Bronchial epithelial cell (primary cell): Measurements from ENCODE around the gene TEKT5. TPM values are rescaled to one million over a fixed set of nuclear protein-coding genes. Genes with fewer than 3 reads are reported as not detected.

Experiments used
- DNase-seq: peaks from one replicate; pipeline ENCODE4 v3.0.0-alpha.2; 2010; ENCODE audit warnings: low read depth
- FAIRE-seq: peaks from 2 replicates; lab custom pipeline; 2011; peaks lifted over from hg19 to GRCh38; lab: Jason Lieb, UNC
- H3K27me3 ChIP-seq: 2 replicates; pipeline ENCODE4 v1.5.1; 2011; ENCODE audit warnings: low read length; ENCODE audit not compliant: control insufficient read depth, insufficient read depth
- H3K36me3 ChIP-seq: 2 replicates; pipeline ENCODE4 v1.5.1; 2011; ENCODE audit warnings: low read length; ENCODE audit not compliant: control insufficient read depth, insufficient read depth
- H3K4me3 ChIP-seq: 2 replicates; pipeline ENCODE4 v1.5.1; 2011; ENCODE audit warnings: mild to moderate bottlenecking, low read depth, low read length, control low read depth
- total RNA-seq: library from RNA; depleted of rRNA; stranded (reverse); fragments of >200 nt; gene quantifications from 2 replicates; pipeline ENCODE4 v1.2.1, GENCODE V29; 2014
- TF ChIP-seq, protein P1 (sequence below): IDR thresholded peaks from 2 replicates; pipeline ENCODE4 v1.5.1; 2011; ENCODE audit warnings: mild to moderate bottlenecking, moderate library complexity, low read length, control low read depth, inconsistent platforms; ENCODE audit not compliant: insufficient read depth, severe bottlenecking

TEKT5 gene
- total RNA-seq, 1 donor from 2014 or later, result 0.53 TPM

DNA sequence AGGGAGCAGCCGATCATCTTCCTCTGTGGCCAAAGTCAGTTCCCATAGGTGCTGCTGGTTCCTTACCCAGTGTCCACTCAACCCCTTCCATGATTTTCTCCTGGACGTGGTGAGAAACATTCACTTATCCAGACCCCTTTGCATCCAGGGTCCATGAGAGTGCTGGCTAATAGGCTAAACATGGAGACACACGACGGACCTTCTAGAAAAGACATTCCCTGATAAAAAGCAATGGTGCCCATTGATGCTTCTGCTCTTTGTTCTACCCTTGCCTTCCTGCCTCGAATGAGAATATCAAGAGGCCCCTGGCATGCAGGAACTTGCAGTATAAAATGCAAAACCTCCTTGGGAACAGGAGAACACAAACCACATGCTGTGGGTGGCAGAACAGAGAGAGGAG lies 2.3 kb downstream of the TEKT5 start:
- no peaks in the 10 kb centered on the region for H3K36me3 ChIP-seq
- H3K27me3 ChIP-seq, result no peaks in the 10 kb centered on the region
- DNase-seq, result peak; percentile 8
- no peak for FAIRE-seq
- TF ChIP-seq, protein P1, sequence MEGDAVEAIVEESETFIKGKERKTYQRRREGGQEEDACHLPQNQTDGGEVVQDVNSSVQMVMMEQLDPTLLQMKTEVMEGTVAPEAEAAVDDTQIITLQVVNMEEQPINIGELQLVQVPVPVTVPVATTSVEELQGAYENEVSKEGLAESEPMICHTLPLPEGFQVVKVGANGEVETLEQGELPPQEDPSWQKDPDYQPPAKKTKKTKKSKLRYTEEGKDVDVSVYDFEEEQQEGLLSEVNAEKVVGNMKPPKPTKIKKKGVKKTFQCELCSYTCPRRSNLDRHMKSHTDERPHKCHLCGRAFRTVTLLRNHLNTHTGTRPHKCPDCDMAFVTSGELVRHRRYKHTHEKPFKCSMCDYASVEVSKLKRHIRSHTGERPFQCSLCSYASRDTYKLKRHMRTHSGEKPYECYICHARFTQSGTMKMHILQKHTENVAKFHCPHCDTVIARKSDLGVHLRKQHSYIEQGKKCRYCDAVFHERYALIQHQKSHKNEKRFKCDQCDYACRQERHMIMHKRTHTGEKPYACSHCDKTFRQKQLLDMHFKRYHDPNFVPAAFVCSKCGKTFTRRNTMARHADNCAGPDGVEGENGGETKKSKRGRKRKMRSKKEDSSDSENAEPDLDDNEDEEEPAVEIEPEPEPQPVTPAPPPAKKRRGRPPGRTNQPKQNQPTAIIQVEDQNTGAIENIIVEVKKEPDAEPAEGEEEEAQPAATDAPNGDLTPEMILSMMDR, result no peak
- H3K4me3 ChIP-seq, result no peak overlapping the region

DNA sequence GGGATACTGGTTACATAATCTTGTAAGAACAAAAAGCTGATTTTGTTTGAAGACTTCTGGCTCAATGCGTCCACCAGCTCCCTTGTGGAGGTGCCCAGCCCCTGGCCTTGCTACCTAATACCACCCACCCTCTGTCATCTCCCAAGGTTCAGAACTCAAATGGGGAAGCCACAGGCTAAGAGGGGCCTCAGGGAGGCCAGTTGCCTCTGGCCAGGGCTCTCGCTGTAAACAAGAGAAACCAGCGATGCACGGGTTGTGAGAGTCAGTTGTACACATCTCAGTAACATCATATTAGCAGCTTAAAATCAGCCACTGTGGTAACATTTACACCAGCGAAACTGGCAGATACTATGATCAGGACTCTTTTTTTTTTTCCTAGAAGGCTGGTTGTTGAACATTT lies 6.0 kb downstream of the TEKT5 start:
- no peaks in the 10 kb centered on the region for H3K27me3 ChIP-seq
- DNase-seq (no peak), FAIRE-seq (no peak)
- H3K36me3 ChIP-seq, result no peaks in the 10 kb centered on the region
- TF ChIP-seq, protein P1, result no peak
- H3K4me3 ChIP-seq, result no peak overlapping the region

DNA sequence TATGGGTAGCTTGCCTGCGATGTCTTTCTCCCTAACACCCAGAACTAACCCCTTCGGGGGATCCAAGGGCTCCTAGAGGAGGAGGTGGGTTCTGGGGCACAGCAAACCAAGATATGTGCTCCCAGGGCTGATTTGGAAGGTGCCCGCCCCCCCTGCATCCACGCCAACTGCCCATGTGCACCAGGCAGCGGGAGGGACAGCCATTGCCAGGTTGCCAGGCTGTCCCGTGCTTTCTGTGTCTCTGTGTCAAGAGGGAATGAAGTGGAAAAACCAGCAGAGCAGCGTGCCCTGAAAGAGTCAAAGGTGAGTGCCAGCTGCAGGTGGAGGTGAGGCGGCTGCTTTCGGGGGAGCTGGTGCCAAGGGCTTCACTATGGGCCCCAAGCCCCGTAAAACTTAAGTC lies 6.4 kb downstream of the TEKT5 start:
- no peak overlapping the region for H3K4me3 ChIP-seq
- TF ChIP-seq, protein P1, result no peak
- H3K27me3 ChIP-seq, result no peaks in the 10 kb centered on the region
- H3K36me3 ChIP-seq, result no peaks in the 10 kb centered on the region
- FAIRE-seq (no peak), DNase-seq (no peak)

DNA sequence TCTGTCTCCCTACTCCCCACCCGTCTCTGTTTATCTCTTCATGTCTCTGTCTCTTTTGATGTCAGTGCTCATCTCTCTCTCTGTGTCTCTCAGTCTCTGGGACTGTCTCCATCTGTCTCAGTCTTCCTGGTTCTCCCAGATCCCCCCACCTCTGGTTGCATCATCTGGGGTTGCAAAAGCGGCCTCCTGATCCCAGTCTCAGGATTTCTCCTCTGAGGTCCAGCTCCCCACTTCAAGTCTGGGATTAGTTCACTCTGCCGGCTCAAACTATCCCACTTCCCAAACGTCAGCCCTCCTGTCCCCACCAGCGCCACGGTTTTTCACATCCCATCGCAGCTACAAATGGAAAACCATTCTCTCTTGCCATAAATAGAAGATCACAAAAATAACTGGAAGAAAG lies 9.0 kb downstream of the TEKT5 start:
- Histone ChIP-seq H3K4me3 (no peak overlapping the region), H3K36me3 (no peaks in the 10 kb centered on the region), H3K27me3 (no peaks in the 10 kb centered on the region)
- no peak for DNase-seq
- FAIRE-seq, result no peak
- TF ChIP-seq, protein P1, result no peak

DNA sequence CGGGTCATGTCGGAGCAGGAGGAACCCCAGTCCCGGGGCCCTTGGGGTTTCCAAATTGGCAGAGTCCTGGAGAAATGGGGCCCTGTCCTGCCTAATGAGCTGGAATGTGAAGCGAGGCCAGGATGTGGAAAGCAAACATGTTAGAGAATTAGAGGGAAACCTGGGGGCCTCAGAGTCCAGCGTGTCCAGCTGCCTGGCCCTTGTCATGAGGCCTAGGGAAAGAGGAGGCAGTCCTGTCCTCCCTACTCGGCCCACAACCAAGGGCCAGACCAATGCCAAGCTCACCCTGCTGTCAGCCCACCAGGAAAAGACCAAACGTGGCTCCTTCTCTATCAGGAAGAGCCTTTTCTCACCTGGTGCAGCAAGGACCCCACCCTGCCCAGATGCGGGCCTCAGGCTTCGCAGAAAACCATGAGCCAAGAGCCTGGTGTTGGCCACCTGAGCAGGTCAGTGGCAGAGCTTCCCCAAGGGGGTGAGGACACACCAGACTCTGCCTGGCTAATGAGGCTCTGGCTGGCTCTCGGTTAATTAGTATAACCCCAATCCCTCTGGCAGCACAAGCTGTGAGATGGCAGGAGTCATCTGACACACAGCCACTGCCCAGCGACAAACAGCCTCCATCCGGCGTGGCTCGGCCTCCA lies 10.1 kb downstream of the TEKT5 start:
- TF ChIP-seq, protein P1, result no peak
- no peaks in the 10 kb centered on the region for H3K27me3 ChIP-seq
- FAIRE-seq (no peak), DNase-seq (no peak)
- H3K4me3 ChIP-seq, result no peak overlapping the region
- no peaks in the 10 kb centered on the region for H3K36me3 ChIP-seq

DNA sequence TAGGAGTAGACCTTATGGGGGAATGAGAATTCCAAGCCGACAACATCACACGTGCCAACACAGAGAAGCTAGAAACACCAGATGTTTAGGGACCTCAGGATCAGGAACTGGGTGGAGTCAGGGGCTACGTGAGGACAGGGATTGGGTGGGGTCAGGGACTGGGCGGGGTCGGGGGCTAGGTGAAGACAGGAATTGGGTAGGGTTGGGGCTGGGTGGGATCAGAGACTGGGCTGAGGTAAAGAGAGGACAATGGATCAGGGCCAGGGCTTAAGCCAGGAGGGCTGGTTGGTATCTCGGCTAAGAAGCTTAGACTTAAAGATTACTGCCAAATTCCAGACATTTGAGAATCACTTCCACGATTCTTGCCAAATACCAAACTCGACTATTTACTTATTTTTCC lies 11.6 kb downstream of the TEKT5 start:
- TF ChIP-seq, protein P1, result no peak
- Histone ChIP-seq H3K4me3 (no peak overlapping the region), H3K27me3 (no peaks in the 10 kb centered on the region), H3K36me3 (no peaks in the 10 kb centered on the region)
- FAIRE-seq (no peak), DNase-seq (no peak)
